Lower lobe of right lung (tissue), 2 donors: ENCODE measurements around the gene MCTP1. TPM values are rescaled to one million over a fixed set of nuclear protein-coding genes. Genes with fewer than 3 reads are reported as not detected.

ENCODE experiments used
- ATAC-seq, 2 donors: fragments of 200-7000 bp; cut with Tn5 transposase; one replicate each; pipeline ENCODE4 v1.9.1; 2020 to 2022; ENCODE audit warnings: mild to moderate bottlenecking in 2 of 2, moderate library complexity in 2 of 2
- DNase-seq: peaks from one replicate; pipeline ENCODE4 v3.0.0-alpha.2; 2020
- H3K27ac ChIP-seq: fragments of 200-600 bp; one replicate; pipeline ENCODE4 v1.8.0; 2022
- H3K27me3 ChIP-seq: fragments of 200-600 bp; one replicate; pipeline ENCODE4 v1.8.0; 2022; ENCODE audit warnings: low read depth
- H3K36me3 ChIP-seq: fragments of 200-600 bp; one replicate; pipeline ENCODE4 v1.8.0; 2022; ENCODE audit warnings: mild to moderate bottlenecking
- H3K4me1 ChIP-seq: fragments of 200-600 bp; one replicate; pipeline ENCODE4 v1.8.0; 2022
- H3K4me3 ChIP-seq: fragments of 200-600 bp; one replicate; pipeline ENCODE4 v1.8.0; 2022; ENCODE audit warnings: mild to moderate bottlenecking
- H3K9me3 ChIP-seq: fragments of 200-600 bp; one replicate; pipeline ENCODE4 v1.8.0; 2022
- CTCF ChIP-seq: fragments of 200-600 bp; IDR thresholded peaks from one replicate; pipeline ENCODE4 v1.8.0; 2022; ENCODE audit warnings: antibody characterized with exemption, mild to moderate bottlenecking
- intact Hi-C: fragments of 100-400 bp; cut with DNase I; formaldehyde crosslinking; loops from one replicate; pipeline ENCODE4 v1.11.0; 2022
- total RNA-seq: library from RNA; stranded (reverse); fragmentation: NEBNext Ultra II Directional; extraction: Animal tissue kit (Norgen Biotek cat#: 25700); gene quantifications from one replicate; pipeline ENCODE4 v1.2.1, GENCODE V29; 2021
- donor health status: DM: no; HTN: yes; CAD: no; lungs with severe emphysema.

The MCTP1 gene
- total RNA-seq, 1 donor from 2014 or later: 38.7 TPM

DNA sequence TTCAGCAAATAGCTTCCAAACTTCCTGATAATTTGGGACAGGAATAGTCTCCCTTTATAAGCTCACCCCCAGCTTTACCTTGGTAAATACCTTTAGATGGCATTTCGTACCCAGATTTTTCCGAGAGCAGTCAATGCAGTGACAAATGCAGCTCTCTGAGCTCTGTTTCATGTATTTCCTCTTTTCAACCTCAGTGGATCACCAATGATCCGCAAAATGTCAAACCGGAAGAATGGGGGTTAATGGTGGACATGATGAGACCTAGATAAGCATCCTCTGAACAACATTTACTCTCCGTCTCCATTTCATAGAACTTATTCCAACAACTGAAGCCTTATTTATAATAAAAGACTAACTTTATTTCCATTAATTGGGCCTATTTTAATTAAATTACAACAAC is 227.3 kb downstream of the MCTP1 start:
- intact Hi-C loops: no loop called here
- H3K9me3 ChIP-seq: no peaks in the 10 kb centered on the region
- H3K4me3 ChIP-seq: no peak overlapping the region
- TF ChIP-seq CTCF: no peak
- no peak for DNase-seq
- H3K4me1 ChIP-seq: peaks cover 6% of the 10 kb centered on the region
- H3K36me3 ChIP-seq: no peaks in the 10 kb centered on the region
- no peaks in the 10 kb centered on the region for H3K27me3 ChIP-seq
- H3K27ac ChIP-seq: no peak overlapping the region
- no peak for ATAC-seq

DNA sequence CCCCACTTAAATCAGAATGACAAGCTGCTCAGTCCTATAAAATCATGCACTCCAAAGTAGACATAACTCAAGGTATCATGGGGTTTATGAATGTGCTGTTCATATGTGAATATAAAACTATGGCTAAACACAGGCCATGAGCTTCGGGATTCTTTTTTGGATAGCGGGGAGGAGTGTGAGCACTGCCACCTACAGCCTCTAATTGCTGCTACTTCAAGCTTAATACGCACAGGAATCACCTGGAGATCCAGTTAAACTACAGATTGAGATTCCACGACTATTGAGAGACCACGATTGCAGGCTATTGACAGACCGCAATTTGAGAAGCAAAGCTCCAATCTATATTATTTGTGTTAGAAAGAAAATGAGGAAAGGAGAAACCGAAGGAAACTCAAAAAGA is 231.6 kb downstream of the MCTP1 start:
- no peak overlapping the region for H3K27ac ChIP-seq
- intact Hi-C loops: no loop called here
- H3K4me1 ChIP-seq: no peaks in the 10 kb centered on the region
- no peaks in the 10 kb centered on the region for H3K36me3 ChIP-seq
- no peak for TF ChIP-seq CTCF
- no peak for DNase-seq
- no peak for ATAC-seq
- H3K9me3 ChIP-seq: no peaks in the 10 kb centered on the region
- no peaks in the 10 kb centered on the region for H3K27me3 ChIP-seq
- no peak overlapping the region for H3K4me3 ChIP-seq

- Histone ChIP-seq H3K36me3 (no peaks in the 10 kb centered on the region), H3K9me3 (no peaks in the 10 kb centered on the region), H3K27ac (no peak overlapping the region), H3K27me3 (no peaks in the 10 kb centered on the region), H3K4me3 (no peak overlapping the region), H3K4me1 (no peaks in the 10 kb centered on the region)
- no peak for TF ChIP-seq CTCF
- DNase-seq (no peak), ATAC-seq (no peak)
- intact Hi-C loops: no loop called here
These were observed 234.2 kb downstream of the MCTP1 start for GRCh38 chr5:95050708-95051107.

DNA sequence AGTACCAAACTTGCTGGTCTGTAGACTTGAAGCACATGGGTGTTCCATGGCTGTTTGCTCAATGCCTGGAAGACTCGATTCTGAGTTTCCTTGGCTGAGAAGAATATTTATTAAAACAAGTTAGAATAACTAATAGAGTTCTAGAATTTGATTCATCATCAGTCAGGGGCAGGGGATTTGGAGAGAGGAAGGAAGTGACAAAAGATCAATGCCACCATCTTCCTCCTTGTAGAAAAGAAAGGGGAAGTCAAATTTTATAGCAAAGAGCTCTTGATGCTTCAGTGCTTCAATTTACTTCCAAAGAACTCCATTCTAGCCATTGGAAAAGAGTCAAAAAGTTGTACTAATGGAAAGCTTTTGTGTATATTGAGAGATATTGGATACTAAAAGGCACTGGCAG is 236.3 kb downstream of the MCTP1 start:
- ATAC-seq (no peak), DNase-seq (no peak)
- H3K4me3 ChIP-seq: no peak overlapping the region
- intact Hi-C loops: no loop called here
- H3K9me3 ChIP-seq: no peaks in the 10 kb centered on the region
- no peak overlapping the region for H3K27ac ChIP-seq
- no peaks in the 10 kb centered on the region for H3K36me3 ChIP-seq
- peaks cover 10% of the 10 kb centered on the region for H3K4me1 ChIP-seq
- no peaks in the 10 kb centered on the region for H3K27me3 ChIP-seq
- TF ChIP-seq CTCF: no peak

GRCh38 chr5:95045181-95045965 is 239.5 kb downstream of the MCTP1 start:
- H3K4me1 ChIP-seq: peaks cover 26% of the 10 kb centered on the region
- no peak overlapping the region for H3K4me3 ChIP-seq
- DNase-seq (no peak), ATAC-seq (no peak)
- intact Hi-C loops: no loop called here
- TF ChIP-seq CTCF: no peak
- H3K9me3 ChIP-seq: no peaks in the 10 kb centered on the region
- H3K27ac ChIP-seq: no peak overlapping the region
- H3K27me3 ChIP-seq: no peaks in the 10 kb centered on the region
- no peaks in the 10 kb centered on the region for H3K36me3 ChIP-seq
